Suppressor macrophage treated with lipopolysaccharide for 4 hours (primary cell): ENCODE results near the gene CAB39L.

ENCODE experiments used
- DNase-seq: peaks from one replicate; pipeline ENCODE4 v3.0.0-alpha.2; 2020

The CAB39L gene

GRCh38 chr13:49443704-49444523, at the start of gene CAB39L, which contains the start of gene SETDB2:
CAB39L (minus strand) TSS chr13:49444064; CDS start chr13:49382910, 61,154 bp downstream.
SETDB2 (plus strand) TSS chr13:49444274; CDS start chr13:49451894, 7,620 bp downstream.
- peak; percentile 99 for DNase-seq

GRCh38 chr13:49488563-49488962, 44.7 kb upstream of the CAB39L start:
- DNase-seq: no peak

- DNase-seq: no peak
Observed at GRCh38 chr13:49481788-49482187, 37.9 kb upstream of the CAB39L start.

- no peak for DNase-seq
Observed at GRCh38 chr13:49476529-49476928, 32.7 kb upstream of the CAB39L start.

GRCh38 chr13:49472186-49472585, 28.3 kb upstream of the CAB39L start:
- no peak for DNase-seq

- DNase-seq: no peak
Observed at GRCh38 chr13:49466292-49466838, 22.5 kb upstream of the CAB39L start.

GRCh38 chr13:49464621-49465325, 20.9 kb upstream of the CAB39L start:
- no peak for DNase-seq

GRCh38 chr13:49464085-49464484, 20.2 kb upstream of the CAB39L start:
- peak; percentile 28 for DNase-seq

- no peak for DNase-seq
Observed at GRCh38 chr13:49459580-49459979, 15.7 kb upstream of the CAB39L start.

- DNase-seq: no peak
Observed at GRCh38 chr13:49457221-49457620, 13.4 kb upstream of the CAB39L start.

- DNase-seq: no peak
Observed at GRCh38 chr13:49456156-49456555, 12.3 kb upstream of the CAB39L start.

- no peak for DNase-seq
Observed at GRCh38 chr13:49455007-49455398, 11.1 kb upstream of the CAB39L start.

GRCh38 chr13:49454388-49455006, 10.6 kb upstream of the CAB39L start:
- DNase-seq: no peak

- DNase-seq: no peak
Observed at GRCh38 chr13:49453465-49453864, 9.6 kb upstream of the CAB39L start.

- DNase-seq: no peak
Observed at GRCh38 chr13:49452725-49453457, 9.0 kb upstream of the CAB39L start.

GRCh38 chr13:49450105-49450819, 6.4 kb upstream of the CAB39L start:
- DNase-seq: no peak

GRCh38 chr13:49448753-49449152, 4.9 kb upstream of the CAB39L start:
- DNase-seq: no peak

- DNase-seq: no peak
Observed at GRCh38 chr13:49446473-49446872, 2.6 kb upstream of the CAB39L start.

GRCh38 chr13:49444524-49445395, 896 bp upstream of the CAB39L start:
- DNase-seq: peak; percentile 94

GRCh38 chr13:49443357-49443703, 534 bp downstream of the CAB39L start:
- DNase-seq: no peak

- DNase-seq: no peak
Observed at GRCh38 chr13:49441846-49442245, 2.0 kb downstream of the CAB39L start.
